Mesenchymal stem cell (in vitro differentiated cells and primary cell): ENCODE data around the gene ZFYVE9.

ENCODE experiments used
- DNase-seq: peaks from one replicate; pipeline ENCODE4 v3.0.0-alpha.2; 2013
- H2AFZ ChIP-seq: one replicate; pipeline ENCODE4 v1.6.1; 2013; ENCODE audit warnings: low read depth, mild to moderate bottlenecking, control low read depth, inconsistent platforms, low read length, moderate library complexity
- H2AK5ac ChIP-seq: 2 replicates; pipeline ENCODE4 v1.6.1; 2013; ENCODE audit warnings: low read length, moderate library complexity, mild to moderate bottlenecking, inconsistent platforms; ENCODE audit not compliant: severe bottlenecking
- H2BK120ac ChIP-seq: one replicate; pipeline ENCODE4 v1.6.1; 2013; ENCODE audit warnings: low read depth, mild to moderate bottlenecking, inconsistent platforms, low read length, moderate library complexity
- H2BK12ac ChIP-seq, 2 experiments: one replicate each; pipeline ENCODE4 v1.6.1; 2013; ENCODE audit warnings: inconsistent platforms in 2 of 2, low read length in 2 of 2, mild to moderate bottlenecking in 2 of 2, moderate library complexity in 2 of 2, control low read depth in 1 of 2
- H2BK15ac ChIP-seq: one replicate; pipeline ENCODE4 v1.6.1; 2013; ENCODE audit warnings: mild to moderate bottlenecking, low read depth, inconsistent platforms; ENCODE audit not compliant: poor library complexity, severe bottlenecking
- H2BK5ac ChIP-seq: 2 replicates; pipeline ENCODE4 v1.6.1; 2013; ENCODE audit warnings: low read depth, mild to moderate bottlenecking, low read length, control low read depth, inconsistent platforms; ENCODE audit not compliant: poor library complexity, severe bottlenecking
- H3K14ac ChIP-seq, 2 experiments: one replicate each; pipeline ENCODE4 v1.6.1; 2013; ENCODE audit warnings: inconsistent platforms in 2 of 2, low read length in 2 of 2, control low read depth in 1 of 2, mild to moderate bottlenecking in 1 of 2, moderate library complexity in 1 of 2
- H3K18ac ChIP-seq, 2 experiments: one replicate each; pipeline ENCODE4 v1.6.1; 2013; ENCODE audit warnings: inconsistent platforms in 2 of 2, low read length in 2 of 2, control low read depth in 1 of 2, low read depth in 1 of 2, mild to moderate bottlenecking in 1 of 2
- H3K23ac ChIP-seq, 2 experiments: one replicate each; pipeline ENCODE4 v1.6.1; 2013; ENCODE audit warnings: inconsistent platforms in 2 of 2, low read length in 2 of 2, mild to moderate bottlenecking in 2 of 2, moderate library complexity in 2 of 2, control low read depth in 1 of 2
- H3K27ac ChIP-seq: 2 replicates; pipeline ENCODE4 v1.5.1; 2013; ENCODE audit warnings: mild to moderate bottlenecking, moderate library complexity, low read length, control low read depth, inconsistent platforms; ENCODE audit not compliant: poor library complexity, severe bottlenecking
- H3K27me3 ChIP-seq, 2 experiments: 2 replicates each; pipeline versions ENCODE4 v1.6.1 to v1.7.0; 2013; ENCODE audit warnings: low read length in 2 of 2, mild to moderate bottlenecking in 2 of 2, moderate library complexity in 2 of 2, control low read depth in 1 of 2, inconsistent platforms in 1 of 2; ENCODE audit not compliant: control insufficient read depth in 1 of 2, insufficient read depth in 1 of 2
- H3K36me3 ChIP-seq, 2 experiments: 2 replicates each; pipeline versions ENCODE4 v1.6.1 to v1.7.0; 2013; ENCODE audit warnings: low read length in 2 of 2, control low read depth in 1 of 2, inconsistent platforms in 1 of 2, low read depth in 1 of 2, mild to moderate bottlenecking in 1 of 2; ENCODE audit not compliant: insufficient read depth in 2 of 2, control insufficient read depth in 1 of 2
- H3K4ac ChIP-seq, 2 experiments: one replicate each; pipeline ENCODE4 v1.6.1; 2013; ENCODE audit warnings: inconsistent platforms in 2 of 2, low read length in 2 of 2, mild to moderate bottlenecking in 2 of 2, moderate library complexity in 2 of 2, control low read depth in 1 of 2, low read depth in 1 of 2
- H3K4me1 ChIP-seq: 2 replicates; pipeline ENCODE4 v1.6.1; 2013; ENCODE audit warnings: low read depth, low read length, control low read depth; ENCODE audit not compliant: control insufficient read depth, insufficient read depth
- H3K4me2 ChIP-seq: 2 replicates; pipeline ENCODE4 v1.6.1; 2013; ENCODE audit warnings: low read length, mild to moderate bottlenecking, inconsistent platforms; ENCODE audit not compliant: poor library complexity, severe bottlenecking
- H3K4me3 ChIP-seq, 2 experiments: 2 replicates each; pipeline versions ENCODE4 v1.5.1 to v1.7.0; 2013; ENCODE audit warnings: low read length in 2 of 2, mild to moderate bottlenecking in 2 of 2, control low read depth in 1 of 2, low read depth in 1 of 2; ENCODE audit not compliant: insufficient read depth in 1 of 2
- H3K79me1 ChIP-seq: replicated peaks from 2 replicates; pipeline ENCODE4 v1.6.1; 2013; ENCODE audit warnings: mild to moderate bottlenecking, control low read depth, low read length, inconsistent platforms; ENCODE audit not compliant: poor library complexity, severe bottlenecking
- H3K9ac ChIP-seq: 2 replicates; pipeline ENCODE4 v1.7.0; 2013; ENCODE audit warnings: mild to moderate bottlenecking, low read length, moderate library complexity
- H3K9me3 ChIP-seq: 2 replicates; pipeline ENCODE4 v1.7.0; 2013; ENCODE audit warnings: mild to moderate bottlenecking, low read length; ENCODE audit not compliant: control insufficient read depth
- H4K8ac ChIP-seq: one replicate; pipeline ENCODE4 v1.6.1; 2013; ENCODE audit warnings: inconsistent platforms, mild to moderate bottlenecking, low read length, moderate library complexity
- H4K91ac ChIP-seq: one replicate; pipeline ENCODE4 v1.6.1; 2013; ENCODE audit warnings: mild to moderate bottlenecking, low read length, inconsistent platforms
- WGBS: methylation state at CpG from one replicate; pipeline ENCODE4 v1.1.7; 2013; ENCODE audit warnings: mixed read lengths; 5-methylcytosine and 5-hydroxymethylcytosine counted together

ZFYVE9 gene

GRCh38 chr1:52153010-52153409, 11.1 kb downstream of the ZFYVE9 start:
- no peak overlapping the region for H2BK15ac ChIP-seq
- no peak overlapping the region for H3K27ac ChIP-seq
- H3K9me3 ChIP-seq, result no peaks in the 10 kb centered on the region
- no peak overlapping the region for H2AK5ac ChIP-seq
- no peak overlapping the region for H3K4me2 ChIP-seq
- no peaks in the 10 kb centered on the region for H3K36me3 ChIP-seq
- H2BK5ac ChIP-seq, result no peak overlapping the region
- no peak overlapping the region for H4K8ac ChIP-seq
- H3K27me3 ChIP-seq, result no peaks in the 10 kb centered on the region
- H3K14ac ChIP-seq, result no peak overlapping the region
- H3K4ac ChIP-seq, result no peak overlapping the region
- no peak overlapping the region for H3K23ac ChIP-seq
- H3K4me1 ChIP-seq, result peaks cover 4% of the 10 kb centered on the region
- no peak overlapping the region for H3K9ac ChIP-seq
- H2BK12ac ChIP-seq, result no peak overlapping the region
- no peak overlapping the region for H3K18ac ChIP-seq
- H3K4me3 ChIP-seq, result no peak overlapping the region
- H3K79me1 ChIP-seq, result peaks cover 41% of the 10 kb centered on the region
- H2BK120ac ChIP-seq, result no peak overlapping the region
- no peak for DNase-seq
- H2AFZ ChIP-seq, result no peak overlapping the region
- H4K91ac ChIP-seq, result no peak overlapping the region

- Histone ChIP-seq H3K79me1 (peaks cover 41% of the 10 kb centered on the region), H3K36me3 (no peaks in the 10 kb centered on the region), H3K4me3 (no peak overlapping the region), H3K4ac (no peak overlapping the region), H4K8ac (no peak overlapping the region), H2AFZ (no peak overlapping the region), H3K9ac (no peak overlapping the region), H4K91ac (no peak overlapping the region), H3K4me2 (no peak overlapping the region), H3K18ac (no peak overlapping the region), H2BK5ac (no peak overlapping the region), H3K23ac (no peak overlapping the region), H3K4me1 (peaks cover under 1% of the 10 kb centered on the region), H2BK120ac (no peak overlapping the region), H2AK5ac (no peak overlapping the region), H3K9me3 (no peaks in the 10 kb centered on the region), H2BK12ac (no peak overlapping the region), H3K27me3 (no peaks in the 10 kb centered on the region), H2BK15ac (no peak overlapping the region), H3K27ac (no peak overlapping the region), H3K14ac (no peak overlapping the region)
- DNase-seq, result no peak
These were observed 12.0 kb downstream of the ZFYVE9 start for GRCh38 chr1:52153898-52154297.

DNA sequence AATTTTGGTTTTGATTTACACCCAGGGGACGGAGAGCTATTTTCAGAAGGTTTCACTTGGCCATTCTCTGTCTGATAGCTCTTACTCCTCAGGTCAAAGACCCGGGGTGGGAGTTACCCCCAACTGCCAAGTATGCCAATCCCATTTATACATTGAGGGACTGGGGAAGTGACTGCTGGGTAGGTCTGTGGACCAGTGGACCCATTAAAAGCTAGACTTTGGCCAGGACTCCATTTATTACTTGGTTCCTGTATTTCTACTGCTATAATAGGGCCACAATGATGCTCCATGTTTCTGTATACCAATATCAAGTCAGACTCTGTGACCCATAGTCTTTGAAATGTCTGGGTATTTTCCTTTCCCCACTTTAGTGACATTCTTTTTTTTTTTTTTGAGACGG, 14.6 kb downstream of the ZFYVE9 start:
- Histone ChIP-seq H3K27me3 (no peaks in the 10 kb centered on the region), H3K27ac (no peak overlapping the region), H3K23ac (no peak overlapping the region)

GRCh38 chr1:52157582-52157981, 15.7 kb downstream of the ZFYVE9 start:
- H3K4me3 ChIP-seq, result no peak overlapping the region
- no peak overlapping the region for H3K9ac ChIP-seq
- no peak overlapping the region for H2BK12ac ChIP-seq
- peaks cover 45% of the 10 kb centered on the region for H3K79me1 ChIP-seq
- no peak overlapping the region for H2BK5ac ChIP-seq
- DNase-seq, result no peak
- H3K4me1 ChIP-seq, result no peaks in the 10 kb centered on the region
- H4K8ac ChIP-seq, result no peak overlapping the region
- no peak overlapping the region for H2AFZ ChIP-seq
- H3K23ac ChIP-seq, result no peak overlapping the region
- no peak overlapping the region for H2BK15ac ChIP-seq
- H3K9me3 ChIP-seq, result no peaks in the 10 kb centered on the region
- no peak overlapping the region for H3K27ac ChIP-seq
- H3K18ac ChIP-seq, result no peak overlapping the region
- H3K27me3 ChIP-seq, result no peaks in the 10 kb centered on the region
- no peak overlapping the region for H4K91ac ChIP-seq
- H3K14ac ChIP-seq, result no peak overlapping the region
- WGBS, result over 99% methylated on average over 2 of the region's 2 CpGs
- no peaks in the 10 kb centered on the region for H3K36me3 ChIP-seq
- no peak overlapping the region for H2AK5ac ChIP-seq
- H3K4ac ChIP-seq, result no peak overlapping the region
- H3K4me2 ChIP-seq, result no peak overlapping the region
- H2BK120ac ChIP-seq, result no peak overlapping the region

More for the DNA sequence above, 14.6 kb downstream of the ZFYVE9 start:
- WGBS, result 45% methylated on average over 2 of the region's 3 CpGs
- H4K8ac ChIP-seq, result no peak overlapping the region
- H4K91ac ChIP-seq, result no peak overlapping the region
- no peak for DNase-seq
- no peak overlapping the region for H3K14ac ChIP-seq
- H3K4me3 ChIP-seq, result no peak overlapping the region
- no peak overlapping the region for H2BK120ac ChIP-seq
- no peak overlapping the region for H3K18ac ChIP-seq
- no peak overlapping the region for H3K4me2 ChIP-seq
- no peak overlapping the region for H3K4ac ChIP-seq
- no peak overlapping the region for H2BK15ac ChIP-seq
- no peaks in the 10 kb centered on the region for H3K9me3 ChIP-seq
- H2AFZ ChIP-seq, result no peak overlapping the region
- peaks cover 43% of the 10 kb centered on the region for H3K79me1 ChIP-seq
- H2AK5ac ChIP-seq, result no peak overlapping the region
- no peaks in the 10 kb centered on the region for H3K4me1 ChIP-seq
- no peak overlapping the region for H3K9ac ChIP-seq
- H2BK5ac ChIP-seq, result no peak overlapping the region
- no peaks in the 10 kb centered on the region for H3K36me3 ChIP-seq
- H2BK12ac ChIP-seq, result no peak overlapping the region
